Stimulated activated CD4-positive, alpha-beta T cell treated with anti-CD3 and anti-CD28 coated beads, Interleukin-2, amount 100 ng/mL, for 48 hours (primary cell): ENCODE results near the gene DCST2.

ENCODE experiments used
- DNase-seq, 2 donors: peaks; one replicate each; pipeline ENCODE4 v3.0.0-alpha.2; 2020

Gene DCST2

DNA sequence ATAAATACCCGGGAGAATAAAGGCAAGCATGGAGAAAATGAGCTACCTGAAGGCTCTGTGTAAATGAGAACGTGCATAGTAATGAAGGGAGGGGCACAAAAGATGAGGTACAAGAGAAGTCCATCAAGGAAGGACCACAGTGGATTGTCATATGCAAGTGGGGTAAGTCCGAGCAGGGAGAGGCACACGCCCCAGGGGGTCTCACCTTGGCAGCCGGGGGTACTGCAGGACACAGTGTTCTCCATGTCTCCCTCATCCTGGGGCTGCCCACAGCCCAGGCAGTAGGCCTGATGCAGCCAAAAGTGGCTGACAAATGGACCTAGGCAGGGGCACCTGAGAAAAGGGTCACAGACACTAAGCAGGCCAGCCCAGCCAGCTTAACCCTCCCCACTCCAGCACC, 10.0 kb downstream of the DCST2 start:
- DNase-seq = no peak

DNA sequence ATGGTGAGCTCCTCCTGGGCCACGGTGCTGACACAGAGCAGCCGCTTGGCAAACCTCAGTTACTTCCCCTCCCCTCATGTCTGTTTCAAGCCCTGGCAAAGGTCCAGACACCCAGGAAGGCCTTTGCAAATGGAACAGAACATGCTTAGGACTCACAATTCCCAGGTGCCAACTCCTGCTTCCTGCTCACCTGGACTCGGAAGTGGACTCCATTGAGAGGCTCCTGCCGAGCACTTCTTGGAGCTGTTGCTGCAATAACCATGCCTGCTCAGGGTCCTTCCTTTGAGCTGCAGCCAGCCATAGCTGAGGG, 10.7 kb downstream of the DCST2 start:
- no peak for DNase-seq

DNA sequence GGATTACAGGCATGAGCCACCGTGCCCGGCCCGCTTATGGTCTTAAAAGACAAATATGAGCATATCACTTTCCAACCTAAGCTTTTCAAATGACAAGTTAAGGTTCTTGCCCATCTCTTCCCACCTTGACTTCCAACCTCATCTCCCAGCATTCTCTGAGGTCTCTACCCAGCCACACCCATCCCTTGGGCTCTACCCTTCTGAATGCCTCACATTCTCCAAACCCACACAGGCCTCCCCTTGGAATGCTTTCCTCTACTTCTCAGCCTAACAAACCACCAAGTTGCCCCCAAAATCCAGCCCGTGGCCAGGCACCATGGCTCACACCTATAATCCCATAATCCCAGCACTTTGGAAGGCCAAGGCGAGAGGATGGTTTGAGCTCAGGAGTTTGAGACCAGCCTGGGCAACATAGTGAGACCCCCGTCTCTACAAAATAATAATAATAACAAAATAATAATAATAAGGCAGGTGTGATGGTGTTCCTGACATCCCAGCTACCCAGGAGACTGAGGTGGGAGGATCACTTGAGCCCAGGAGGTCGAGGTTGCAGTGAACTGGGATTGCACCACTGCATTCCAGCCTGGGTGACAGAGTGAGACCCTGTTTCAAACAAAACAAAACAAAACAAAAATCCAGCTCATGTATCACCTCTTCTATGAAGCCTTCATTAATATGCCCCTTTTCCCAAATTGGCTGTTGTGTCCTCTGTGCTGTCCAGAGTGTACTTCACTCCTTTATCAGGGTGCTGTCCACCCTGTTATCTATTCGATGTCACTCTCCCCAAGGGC, 11.2 kb downstream of the DCST2 start:
- DNase-seq = no peak

DNA sequence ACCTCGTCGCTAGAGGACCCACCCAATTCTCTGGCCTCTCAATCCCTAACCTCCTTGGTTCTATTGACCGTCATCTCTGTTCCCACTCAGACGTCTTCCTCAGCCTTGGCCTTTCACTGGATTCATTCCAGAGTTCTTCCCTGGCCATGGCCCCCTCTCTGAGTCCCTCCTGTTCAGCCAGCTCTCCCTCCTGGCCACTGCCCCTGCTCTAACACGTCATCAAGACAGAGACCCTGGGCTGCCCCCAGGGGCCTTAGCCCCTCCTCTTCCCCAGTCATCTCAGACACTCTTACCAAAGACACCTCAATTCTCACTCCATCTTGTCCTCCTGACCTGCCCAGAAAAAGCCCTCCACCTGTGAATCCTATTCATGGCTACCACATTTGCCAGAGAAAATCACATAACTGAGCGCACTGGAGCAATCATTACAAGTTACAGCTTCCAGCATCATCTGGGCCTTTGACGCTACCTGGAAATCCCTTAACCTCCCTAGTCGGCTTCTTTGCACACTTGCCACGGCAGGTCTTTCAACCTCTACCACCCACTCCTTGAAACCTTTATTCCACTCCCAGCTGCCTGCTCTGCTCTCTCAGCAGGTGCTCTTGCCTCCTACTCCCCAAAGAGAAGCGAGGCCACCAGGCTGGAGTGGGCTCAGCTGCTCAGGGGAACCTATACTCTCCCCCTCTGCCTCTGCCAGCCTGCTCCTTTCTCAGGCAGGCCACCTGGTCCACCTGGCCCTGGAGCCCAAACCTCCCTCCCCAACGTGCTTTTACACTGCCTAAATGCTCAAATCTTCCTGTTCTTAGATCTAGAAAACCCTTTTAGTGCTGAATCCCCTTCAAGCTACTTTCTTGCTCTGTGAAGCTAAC, 14.0 kb downstream of the DCST2 start:
- DNase-seq = no peak

DNA sequence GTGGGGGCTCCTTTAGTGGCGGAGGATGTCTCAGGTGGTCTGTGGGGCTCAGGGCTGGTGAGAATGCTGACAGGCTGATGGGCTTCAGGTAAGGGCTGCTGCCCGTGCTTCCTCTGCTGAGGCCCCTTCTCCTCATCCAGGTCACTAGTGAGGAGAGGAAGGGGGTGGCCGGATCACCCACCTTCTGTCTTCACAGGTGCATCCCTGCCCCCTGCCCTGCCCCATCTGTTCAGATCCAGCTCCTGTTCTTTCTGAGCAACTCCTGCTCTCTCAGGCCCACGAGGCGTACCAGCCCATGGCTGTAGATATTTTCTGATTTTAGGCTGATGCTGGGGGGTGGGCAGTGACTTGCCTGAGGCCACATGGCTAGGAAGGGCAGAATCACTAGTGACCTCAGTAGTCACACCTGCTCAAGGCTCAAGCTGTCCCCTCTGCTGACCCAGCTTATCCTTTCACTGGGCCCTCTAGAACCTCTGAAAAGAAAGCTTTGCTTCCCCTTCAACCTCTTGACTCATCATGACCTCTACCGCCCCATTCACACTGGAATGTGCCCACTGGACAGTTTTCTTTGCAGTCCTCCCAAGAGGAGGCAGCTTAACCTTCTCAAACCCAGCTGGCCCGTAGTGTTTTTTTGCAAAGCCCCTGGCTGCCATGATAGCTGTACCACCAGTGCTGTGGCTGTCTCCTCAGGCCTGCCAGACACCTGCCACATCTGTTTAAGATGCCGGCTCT, 14.8 kb downstream of the DCST2 start:
- no peak for DNase-seq

DNA sequence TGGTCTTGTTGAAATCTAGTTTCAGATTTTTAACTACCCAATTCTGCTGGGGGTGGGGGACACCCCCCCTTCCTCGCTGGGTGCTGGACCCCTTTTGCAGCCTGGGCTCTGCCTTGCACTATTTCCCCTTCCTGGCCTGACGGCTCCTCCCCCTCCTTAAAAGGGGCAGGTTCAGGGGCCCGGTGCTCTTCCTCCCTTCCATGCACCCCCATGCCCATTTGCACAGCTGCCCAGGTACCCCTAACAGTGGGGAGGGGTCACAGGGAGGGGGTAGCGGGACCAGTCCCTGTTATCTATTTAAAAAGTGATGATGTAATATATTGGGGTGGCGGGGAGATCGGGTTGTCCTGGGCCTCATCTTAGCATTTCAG, 15.7 kb downstream of the DCST2 start:
- no peak for DNase-seq

DNA sequence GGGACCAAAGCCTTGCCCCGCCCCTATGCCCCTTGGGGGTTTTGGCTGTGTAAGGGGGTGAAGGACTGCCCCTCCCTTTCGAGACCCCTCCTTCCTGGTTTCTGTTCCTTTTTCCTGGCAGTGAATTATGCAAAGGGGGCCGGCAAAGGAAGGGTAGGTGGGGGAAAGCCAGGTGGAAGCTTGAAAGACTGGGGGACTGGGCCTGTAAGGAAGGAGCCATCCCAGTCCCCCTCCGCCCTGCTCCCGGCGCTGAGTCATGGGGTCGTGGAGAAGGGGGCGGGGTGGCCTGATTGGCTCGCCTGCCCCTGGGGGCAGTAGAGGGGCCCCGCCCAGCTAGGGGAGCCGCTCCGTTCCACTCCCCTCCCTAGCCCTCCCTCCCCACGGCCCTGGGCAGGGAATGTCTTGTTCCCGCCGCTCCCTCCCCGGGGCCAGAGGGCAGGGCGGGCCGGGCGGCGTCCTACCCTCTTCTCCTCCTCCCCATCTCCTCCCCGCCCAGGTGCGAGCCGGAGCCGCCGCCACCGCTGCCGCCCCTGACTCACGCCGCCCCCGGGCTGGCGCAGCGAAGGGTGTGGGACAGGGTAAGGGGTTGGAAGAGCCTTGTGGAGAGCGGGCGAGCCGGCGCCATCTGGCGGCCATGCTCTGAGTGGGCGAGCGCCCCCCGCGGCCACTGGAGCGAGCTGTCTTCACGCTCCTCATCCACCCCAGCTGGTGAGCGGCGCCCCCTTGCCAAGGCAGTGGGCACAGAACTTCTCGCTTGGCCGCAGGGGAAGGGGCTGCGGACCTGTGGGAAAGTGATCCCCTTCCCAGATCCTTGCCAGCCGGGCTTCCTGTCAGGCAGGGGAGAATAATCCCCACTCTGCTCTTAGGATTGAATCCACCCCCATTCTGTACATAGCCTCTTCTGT, 16.3 kb downstream of the DCST2 start:
- peak; percentile 87 to 92 for DNase-seq

DNA sequence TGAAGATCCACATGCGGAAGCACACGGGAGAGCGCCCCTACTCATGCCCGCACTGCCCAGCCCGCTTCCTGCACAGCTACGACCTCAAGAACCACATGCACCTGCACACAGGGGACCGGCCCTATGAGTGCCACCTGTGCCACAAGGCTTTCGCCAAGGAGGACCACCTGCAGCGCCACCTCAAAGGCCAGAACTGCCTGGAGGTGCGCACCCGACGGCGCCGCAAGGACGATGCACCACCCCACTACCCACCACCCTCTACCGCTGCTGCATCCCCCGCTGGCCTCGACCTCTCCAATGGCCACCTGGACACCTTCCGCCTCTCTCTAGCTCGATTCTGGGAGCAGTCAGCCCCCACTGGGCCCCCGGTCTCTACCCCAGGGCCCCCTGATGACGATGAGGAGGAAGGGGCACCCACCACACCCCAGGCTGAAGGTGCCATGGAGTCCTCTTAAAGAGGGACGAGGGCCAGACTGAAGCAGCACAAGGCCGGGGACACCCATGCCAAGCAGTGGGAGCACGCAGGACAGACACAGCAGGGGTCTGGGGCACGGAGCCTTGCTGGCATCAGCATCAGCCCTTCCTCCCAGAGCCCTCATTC, 17.2 kb downstream of the DCST2 start:
- no peak for DNase-seq

DNA sequence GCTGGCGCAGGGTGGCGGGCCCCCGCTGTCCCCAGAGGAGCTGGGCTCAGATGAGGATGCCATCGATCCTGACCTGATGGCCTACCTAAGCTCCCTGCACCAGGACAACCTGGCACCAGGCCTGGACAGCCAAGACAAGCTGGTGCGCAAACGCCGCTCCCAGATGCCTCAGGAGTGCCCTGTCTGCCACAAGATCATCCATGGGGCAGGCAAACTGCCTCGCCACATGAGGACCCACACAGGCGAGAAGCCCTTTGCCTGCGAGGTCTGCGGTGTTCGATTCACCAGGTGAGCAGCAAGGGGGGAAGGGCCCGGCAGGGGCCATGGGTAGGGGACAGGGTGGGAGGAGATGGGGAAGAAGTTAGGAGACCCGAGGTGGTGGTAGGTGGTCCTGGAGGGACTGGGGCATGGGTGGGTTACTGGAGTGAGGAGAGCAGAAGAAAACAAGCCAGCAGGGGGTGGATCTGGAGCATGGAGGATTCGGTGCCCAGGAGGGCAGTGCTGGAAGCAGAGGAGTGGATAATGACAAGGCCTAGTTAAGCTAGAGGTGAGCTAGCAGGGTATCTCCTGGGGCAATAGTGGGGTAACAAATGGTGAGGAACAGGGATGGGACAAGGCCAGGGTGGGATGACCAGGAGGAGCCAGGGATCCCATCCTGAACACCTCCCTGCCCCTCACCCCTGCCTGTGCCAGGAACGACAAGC, 17.9 kb downstream of the DCST2 start:
- no peak for DNase-seq

DNA sequence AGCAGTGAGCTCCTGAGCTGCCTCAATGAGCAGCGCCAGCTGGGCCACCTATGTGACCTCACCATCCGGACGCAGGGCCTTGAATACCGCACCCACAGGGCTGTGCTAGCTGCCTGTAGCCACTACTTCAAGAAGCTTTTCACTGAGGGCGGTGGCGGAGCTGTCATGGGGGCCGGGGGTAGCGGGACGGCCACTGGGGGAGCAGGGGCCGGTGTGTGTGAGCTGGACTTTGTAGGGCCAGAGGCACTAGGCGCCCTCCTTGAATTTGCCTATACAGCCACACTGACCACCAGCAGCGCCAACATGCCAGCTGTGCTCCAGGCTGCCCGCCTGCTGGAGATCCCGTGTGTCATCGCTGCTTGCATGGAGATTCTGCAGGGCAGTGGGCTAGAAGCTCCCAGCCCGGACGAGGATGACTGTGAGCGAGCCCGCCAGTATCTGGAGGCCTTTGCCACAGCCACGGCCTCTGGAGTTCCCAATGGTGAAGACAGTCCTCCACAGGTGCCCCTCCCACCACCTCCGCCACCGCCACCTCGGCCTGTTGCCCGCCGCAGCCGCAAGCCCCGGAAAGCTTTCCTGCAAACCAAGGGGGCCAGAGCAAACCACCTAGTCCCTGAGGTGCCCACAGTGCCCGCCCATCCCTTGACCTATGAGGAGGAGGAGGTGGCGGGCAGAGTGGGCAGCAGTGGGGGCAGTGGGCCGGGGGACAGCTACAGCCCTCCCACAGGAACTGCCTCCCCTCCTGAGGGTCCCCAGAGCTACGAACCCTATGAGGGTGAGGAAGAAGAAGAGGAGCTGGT, 18.7 kb downstream of the DCST2 start:
- DNase-seq = no peak

DNA sequence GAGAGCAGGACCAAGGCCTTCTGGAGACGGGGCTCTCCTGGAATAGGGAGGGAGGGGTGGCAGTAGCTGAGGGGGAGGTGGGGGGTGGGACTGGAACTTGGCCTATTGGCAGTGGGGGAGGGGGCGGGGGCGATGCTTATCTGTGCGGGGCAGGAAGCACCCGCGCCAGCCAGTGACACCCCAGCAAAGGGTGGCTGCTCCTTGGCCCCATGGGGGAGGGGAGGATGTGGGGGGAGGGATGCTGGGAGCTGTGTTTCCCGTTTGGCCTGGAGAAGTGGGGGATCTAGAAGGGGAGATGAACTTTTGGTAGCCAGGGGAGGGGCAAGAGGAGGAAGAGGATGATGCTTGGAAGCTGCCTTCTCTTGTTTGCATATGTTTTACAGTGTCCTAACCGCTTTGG, 19.9 kb downstream of the DCST2 start:
- DNase-seq = no peak

DNA sequence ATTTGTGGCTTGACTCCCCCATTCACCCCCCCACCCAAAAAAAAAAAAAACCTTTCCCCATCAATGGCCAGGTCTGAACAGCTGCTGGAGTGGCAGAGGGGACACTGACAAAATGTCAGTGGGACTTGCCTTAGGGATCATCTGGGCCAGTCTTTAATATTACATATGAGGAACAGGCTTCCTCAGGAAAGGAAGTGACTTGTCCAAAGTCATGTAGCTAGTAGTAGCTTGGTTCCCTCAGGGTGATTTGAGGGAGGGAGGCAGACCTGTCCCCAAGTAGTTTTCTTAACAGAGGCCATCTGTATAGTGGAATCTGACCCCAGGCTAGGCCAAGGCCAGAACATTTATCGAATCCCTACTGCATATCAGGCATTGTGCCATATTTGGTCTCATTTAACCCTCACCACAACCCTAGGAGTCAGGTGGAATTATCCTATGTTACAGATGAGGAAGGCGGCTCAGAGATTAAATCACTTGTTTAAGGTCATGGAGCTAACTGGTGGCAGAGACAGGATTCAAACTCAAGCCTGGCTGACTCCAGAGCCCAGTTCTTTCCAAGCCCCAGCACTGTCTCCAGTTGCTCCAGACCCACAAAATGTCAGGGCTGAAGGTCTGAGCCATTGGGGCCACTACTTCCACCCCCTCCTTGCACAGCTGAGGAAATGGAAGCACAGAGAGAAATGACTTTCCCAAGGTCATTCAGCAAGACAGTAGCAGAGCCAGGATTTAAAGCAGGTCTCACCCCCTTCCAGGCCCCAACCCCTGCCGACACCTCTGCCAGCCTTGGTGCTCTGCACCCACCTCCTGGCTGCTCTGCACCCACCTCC, 20.6 kb downstream of the DCST2 start:
- no peak for DNase-seq

DNA sequence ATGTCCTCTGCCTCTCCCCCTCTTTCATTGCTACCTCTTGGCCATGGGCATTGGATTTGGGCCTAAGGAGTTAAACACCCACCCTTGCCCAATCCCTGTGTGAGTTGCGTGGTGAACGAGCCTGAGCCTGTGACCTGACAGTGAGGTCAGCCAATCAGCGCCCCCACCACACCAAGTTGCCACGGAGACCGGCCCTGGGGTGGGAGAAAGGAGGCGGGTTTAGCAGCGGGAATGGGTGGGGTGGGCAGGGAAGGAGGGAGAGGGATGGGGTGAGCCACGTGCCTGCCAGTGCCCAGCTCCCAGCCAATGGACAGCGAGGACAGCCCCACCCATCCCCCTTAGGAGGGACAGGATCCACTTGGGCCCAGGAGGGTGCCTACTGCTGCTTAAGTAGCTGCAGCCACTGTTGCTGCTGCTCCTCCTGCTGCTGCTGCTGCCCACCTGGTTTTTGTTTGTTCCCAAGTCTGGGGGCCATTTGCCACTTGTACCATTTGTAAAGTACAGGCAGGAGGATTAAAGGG, 21.5 kb downstream of the DCST2 start:
- DNase-seq = no peak

DNA sequence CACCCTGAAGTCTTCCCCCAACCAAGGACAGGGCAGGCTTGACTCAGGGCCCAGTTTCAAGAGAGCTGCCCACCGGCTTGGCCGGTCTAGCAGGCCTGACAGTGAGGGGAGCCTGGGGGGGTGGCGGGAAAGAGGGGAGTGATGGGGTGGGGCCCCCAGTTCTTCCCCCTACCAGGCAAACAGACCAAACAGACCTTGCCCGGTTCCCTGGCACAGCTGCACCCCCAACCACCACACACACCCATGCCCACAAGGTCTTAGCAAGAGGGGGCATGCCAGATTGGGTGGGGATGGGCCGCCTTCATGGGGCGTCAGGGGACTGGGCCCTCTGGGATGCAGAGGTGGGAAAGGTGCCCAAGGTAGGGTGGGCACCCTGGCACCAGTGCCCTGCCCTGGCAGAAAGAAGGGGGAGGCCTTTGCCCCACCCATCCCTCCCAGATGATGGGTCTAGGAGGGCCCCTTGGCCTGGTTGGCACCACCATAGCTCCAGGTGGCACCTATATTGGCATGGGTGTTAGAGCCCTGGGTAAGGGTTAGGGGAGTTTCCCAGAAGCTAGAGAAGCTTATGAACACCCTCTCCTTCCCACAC, 22.1 kb downstream of the DCST2 start:
- no peak for DNase-seq

DNA sequence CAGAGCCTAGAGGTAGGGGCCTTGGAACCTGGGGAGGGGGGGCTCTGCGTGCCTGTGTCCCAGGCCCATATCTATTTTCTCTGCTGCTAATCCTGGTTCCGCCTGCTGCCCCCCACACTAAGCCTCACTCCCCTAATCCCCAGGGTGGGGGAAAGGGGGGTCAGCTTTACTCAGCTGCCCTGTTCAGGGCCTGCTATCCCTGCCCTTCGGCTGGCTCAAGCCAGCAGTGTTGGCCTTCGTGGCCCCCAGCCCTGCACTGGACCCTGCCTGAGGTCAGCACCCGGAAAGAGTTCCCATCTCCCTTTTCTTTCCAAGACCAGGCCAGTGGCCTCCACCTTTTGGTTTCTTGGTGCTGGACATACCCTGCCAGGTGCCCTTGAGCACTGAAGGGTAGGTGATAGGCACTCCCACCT, 22.6 kb downstream of the DCST2 start:
- DNase-seq = no peak

DNA sequence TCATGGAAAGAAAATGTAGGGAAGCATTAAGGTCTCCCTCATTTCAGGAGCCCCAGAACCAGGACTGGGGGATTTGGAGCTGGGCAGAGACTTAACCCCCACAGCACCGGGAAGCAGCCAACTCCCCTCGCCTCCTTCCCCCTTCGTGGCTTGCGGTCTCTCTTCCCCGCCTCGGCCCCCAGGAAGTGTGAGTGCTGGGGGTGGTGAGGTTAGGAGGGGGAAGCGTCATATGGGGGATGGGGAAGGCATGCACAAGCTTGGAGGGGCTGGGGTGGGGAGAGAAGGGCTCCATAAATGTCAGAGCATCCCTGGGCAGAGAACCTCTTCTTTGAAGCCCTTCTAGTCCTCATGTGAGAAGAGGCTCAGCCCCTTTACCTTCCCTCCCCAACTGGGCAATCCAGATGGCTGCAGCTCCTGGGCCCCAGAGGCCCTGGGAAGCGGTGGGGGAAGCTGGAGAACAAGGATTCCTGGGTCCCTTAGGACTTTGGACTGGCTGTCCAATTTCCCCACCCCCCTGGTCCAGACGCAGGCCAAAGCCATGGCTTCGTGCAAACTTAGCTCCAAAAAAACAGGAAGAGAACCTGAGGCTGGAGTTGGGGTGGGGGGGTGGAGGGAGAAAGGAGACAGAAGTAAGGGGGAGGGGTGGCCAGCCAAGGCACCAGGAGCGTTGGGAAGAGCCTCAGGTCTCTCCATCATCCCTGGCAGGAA, 23.2 kb downstream of the DCST2 start:
- DNase-seq = no peak

DNA sequence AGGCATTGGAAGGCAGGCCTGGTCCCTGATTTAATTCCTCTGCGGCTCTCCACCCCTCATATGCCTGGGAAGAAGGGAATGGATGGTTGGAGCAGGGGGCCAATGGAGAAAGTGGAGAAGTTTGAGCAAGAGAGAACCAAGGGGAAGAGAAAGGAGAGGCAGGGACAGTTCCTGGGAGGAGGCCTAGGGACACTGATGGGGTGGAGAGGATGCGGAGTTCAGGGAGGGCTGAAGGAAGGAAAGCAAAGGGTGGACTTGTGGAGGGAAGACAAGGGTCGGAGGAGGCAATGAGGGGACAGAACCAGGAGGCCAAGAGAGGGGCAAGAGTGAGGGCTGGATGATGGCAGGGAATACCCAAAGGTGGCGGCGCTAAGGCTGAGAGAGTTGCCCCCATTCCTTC, 23.8 kb downstream of the DCST2 start:
- no peak for DNase-seq

DNA sequence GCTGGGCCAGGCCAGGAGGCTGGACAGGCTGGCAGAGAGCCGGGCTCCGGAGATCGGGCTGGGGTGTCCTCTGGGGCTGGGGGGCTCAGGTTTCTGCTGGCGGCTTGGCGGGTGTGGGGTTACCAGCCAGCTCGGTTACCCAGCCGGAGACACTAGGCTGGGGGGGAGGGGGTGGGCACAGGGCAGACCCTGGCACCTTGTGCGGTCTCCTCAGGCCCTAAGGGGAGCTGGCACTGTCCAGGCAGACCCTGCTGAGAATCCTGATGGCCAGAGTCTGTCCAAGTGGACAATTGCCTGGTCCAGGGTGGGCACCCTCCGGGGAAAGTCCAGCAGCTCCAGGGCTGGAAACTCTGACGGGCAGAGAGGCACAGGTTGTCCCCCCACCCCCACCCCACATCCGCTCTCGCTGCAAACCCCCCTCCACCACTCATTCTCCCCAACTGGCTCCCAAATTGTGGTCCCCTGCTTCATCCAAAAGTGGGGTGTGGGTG, 24.3 kb downstream of the DCST2 start:
- DNase-seq = no peak
